Measurements from ENCODE around the gene CD320. TPM values are rescaled to one million over a fixed set of nuclear protein-coding genes. Genes with fewer than 3 reads are reported as not detected.

Gene CD320
- polyA plus RNA-seq, 1 experiment, result 40.4 TPM

DNA sequence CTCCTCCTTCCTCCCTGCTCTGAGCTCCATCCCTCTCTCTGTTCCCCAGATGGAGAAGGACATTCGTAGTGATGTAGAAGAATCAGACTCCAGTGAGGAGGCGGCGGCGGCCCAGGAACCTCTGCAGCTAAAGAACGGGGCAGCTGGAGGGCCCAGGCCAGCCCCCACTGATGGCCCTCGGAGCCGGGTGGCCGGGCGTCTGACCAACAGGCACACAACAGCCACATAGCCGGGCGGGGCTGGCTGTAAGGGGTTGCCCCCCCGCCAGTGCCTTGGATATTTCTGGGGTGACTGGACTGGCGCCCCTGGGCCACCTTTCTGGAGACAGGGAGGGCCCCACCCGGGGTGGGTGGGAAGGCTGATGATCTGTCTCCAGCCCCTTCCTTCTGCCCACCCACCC lies 46.3 kb downstream of the CD320 start:
- H3K4me3 ChIP-seq (ENCODE audit: low read depth, low read length), result no peak overlapping the region
- no peak for DNase-seq (ENCODE audit: low read depth)
- TF ChIP-seq, protein P1, sequence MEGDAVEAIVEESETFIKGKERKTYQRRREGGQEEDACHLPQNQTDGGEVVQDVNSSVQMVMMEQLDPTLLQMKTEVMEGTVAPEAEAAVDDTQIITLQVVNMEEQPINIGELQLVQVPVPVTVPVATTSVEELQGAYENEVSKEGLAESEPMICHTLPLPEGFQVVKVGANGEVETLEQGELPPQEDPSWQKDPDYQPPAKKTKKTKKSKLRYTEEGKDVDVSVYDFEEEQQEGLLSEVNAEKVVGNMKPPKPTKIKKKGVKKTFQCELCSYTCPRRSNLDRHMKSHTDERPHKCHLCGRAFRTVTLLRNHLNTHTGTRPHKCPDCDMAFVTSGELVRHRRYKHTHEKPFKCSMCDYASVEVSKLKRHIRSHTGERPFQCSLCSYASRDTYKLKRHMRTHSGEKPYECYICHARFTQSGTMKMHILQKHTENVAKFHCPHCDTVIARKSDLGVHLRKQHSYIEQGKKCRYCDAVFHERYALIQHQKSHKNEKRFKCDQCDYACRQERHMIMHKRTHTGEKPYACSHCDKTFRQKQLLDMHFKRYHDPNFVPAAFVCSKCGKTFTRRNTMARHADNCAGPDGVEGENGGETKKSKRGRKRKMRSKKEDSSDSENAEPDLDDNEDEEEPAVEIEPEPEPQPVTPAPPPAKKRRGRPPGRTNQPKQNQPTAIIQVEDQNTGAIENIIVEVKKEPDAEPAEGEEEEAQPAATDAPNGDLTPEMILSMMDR (IDR thresholded peaks at IDR 0.05; ENCODE audit: insufficient read depth, low read depth, low read length), result no peak
- CTCF ChIA-PET, result no interaction called here
- POLR2A ChIA-PET, result no interaction called here
- no peaks in the 10 kb centered on the region; the same call in 1 of the 2 replicates for H3K27me3 ChIP-seq (ENCODE audit: control insufficient read depth, insufficient read depth, low read length)
- H3K36me3 ChIP-seq (ENCODE audit: control insufficient read depth, insufficient read depth, low read length), result no peaks in the 10 kb centered on the region

DNA sequence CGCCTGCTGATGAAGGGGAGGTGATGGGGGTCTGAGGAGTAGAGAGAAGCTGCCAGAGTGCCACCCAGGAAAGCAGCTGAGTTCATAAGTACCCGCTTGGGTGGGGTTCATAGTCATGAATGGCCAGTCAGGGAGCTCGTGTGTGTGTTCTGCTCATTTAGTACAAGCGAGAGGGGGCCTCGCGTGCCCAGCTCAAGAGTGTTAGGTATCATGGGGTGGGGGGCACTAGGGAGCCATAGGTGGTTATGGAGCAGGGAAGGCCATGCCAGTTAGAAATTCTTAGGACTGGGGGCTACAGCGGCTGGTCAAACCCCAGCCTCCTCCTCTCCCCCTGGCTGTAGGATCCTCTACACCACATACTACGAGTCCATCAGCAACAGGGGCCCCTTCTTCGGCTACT lies 46.8 kb downstream of the CD320 start:
- Histone ChIP-seq H3K4me3 (ENCODE audit: low read depth, low read length) (no peak overlapping the region), H3K27me3 (ENCODE audit: control insufficient read depth, insufficient read depth, low read length) (no peaks in the 10 kb centered on the region; the same call in 1 of the 2 replicates), H3K36me3 (ENCODE audit: control insufficient read depth, insufficient read depth, low read length) (no peaks in the 10 kb centered on the region)
- ChIA-PET CTCF (interaction anchor here (0.5 kb wide), 1 partner anchor 279 kb away, joined by 3 read pairs; no protein-coding TSS in a partner anchor), POLR2A (interaction anchor here (0.6 kb wide), 1 partner anchor 265 kb away, joined by 4 read pairs; no protein-coding TSS in a partner anchor)
- TF ChIP-seq, protein P1 (IDR thresholded peaks at IDR 0.05; ENCODE audit: insufficient read depth, low read depth, low read length), result no peak
- DNase-seq (ENCODE audit: low read depth), result no peak

DNA sequence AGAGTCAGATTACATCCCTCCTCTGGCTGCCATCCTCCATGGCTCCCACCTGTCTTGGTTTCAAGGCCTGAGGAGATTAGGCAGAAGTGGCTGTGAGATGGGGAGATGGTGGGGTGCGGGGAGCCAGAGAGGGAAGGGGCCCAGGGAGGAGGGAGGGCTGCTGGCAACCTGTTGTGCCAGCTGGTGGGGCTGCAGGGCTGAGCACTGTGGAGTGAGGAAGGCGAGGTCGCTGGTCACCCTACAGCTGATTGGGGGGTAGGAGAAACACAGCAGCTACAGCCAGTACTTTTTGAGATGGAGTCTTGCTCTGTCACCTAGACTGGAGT lies 48.3 kb downstream of the CD320 start:
- TF ChIP-seq, protein P1 (IDR thresholded peaks at IDR 0.05; ENCODE audit: insufficient read depth, low read depth, low read length), result no peak
- Histone ChIP-seq H3K36me3 (ENCODE audit: control insufficient read depth, insufficient read depth, low read length) (no peaks in the 10 kb centered on the region; the same call in 1 of the 2 replicates), H3K4me3 (ENCODE audit: low read depth, low read length) (no peak overlapping the region), H3K27me3 (ENCODE audit: control insufficient read depth, insufficient read depth, low read length) (no peaks in the 10 kb centered on the region)
- CTCF ChIA-PET, result interaction anchor here (0.6 to 1.5 kb wide), 3 partner anchors 72 to 304 kb away, joined by 3 to 4 read pairs (median 3); no protein-coding TSS in a partner anchor
- DNase-seq (ENCODE audit: low read depth), result no peak
- POLR2A ChIA-PET, result no interaction called here

DNA sequence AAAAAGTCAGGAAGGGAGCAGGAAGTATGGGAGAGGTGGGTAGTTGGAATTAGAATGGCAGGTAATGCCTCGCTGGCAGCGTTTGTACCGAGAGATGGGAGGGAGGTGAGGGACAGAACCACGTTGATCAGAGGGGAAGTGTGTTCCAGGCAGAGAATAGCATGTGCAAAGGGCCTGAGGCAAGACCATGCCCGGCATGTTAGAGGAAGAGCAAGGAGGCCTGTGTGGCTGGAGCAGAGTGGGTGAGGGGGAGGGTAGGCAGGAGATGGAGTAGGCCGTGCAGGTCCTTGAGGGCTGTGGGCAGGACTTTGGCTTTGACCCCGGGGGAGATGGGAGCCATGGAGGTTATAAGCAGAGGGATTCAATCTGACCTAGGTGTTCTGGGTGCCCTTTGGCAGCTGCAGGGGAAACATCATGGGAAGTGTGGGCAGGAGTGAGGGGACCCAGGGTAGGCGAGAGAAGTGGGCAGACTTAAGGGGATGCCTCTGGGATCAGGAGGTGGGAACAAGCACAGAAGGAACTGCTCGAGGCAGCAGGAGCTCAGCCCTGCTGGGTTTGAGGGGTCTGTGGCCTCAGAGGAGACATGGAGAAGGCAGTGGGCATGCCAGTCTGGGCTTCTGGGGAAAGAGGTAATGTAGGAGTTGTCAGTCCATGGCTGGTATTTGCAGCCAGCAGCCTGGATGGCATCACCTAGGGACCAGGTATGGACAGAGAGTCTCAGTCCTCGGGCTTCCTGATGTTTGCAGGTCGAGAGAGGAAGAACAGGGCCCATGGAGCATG lies 48.8 kb downstream of the CD320 start:
- H3K27me3 ChIP-seq (ENCODE audit: control insufficient read depth, insufficient read depth, low read length), result no peaks in the 10 kb centered on the region
- ChIA-PET CTCF (interaction anchor here (0.6 to 1.5 kb wide), 3 partner anchors 72 to 303 kb away, joined by 3 to 4 read pairs (median 3); no protein-coding TSS in a partner anchor), POLR2A (no interaction called here)
- DNase-seq (ENCODE audit: low read depth), result no peak
- TF ChIP-seq, protein P1 (IDR thresholded peaks at IDR 0.05; ENCODE audit: insufficient read depth, low read depth, low read length), result no peak
- no peaks in the 10 kb centered on the region; the same call in 1 of the 2 replicates for H3K36me3 ChIP-seq (ENCODE audit: control insufficient read depth, insufficient read depth, low read length)
- no peak overlapping the region for H3K4me3 ChIP-seq (ENCODE audit: low read depth, low read length)

DNA sequence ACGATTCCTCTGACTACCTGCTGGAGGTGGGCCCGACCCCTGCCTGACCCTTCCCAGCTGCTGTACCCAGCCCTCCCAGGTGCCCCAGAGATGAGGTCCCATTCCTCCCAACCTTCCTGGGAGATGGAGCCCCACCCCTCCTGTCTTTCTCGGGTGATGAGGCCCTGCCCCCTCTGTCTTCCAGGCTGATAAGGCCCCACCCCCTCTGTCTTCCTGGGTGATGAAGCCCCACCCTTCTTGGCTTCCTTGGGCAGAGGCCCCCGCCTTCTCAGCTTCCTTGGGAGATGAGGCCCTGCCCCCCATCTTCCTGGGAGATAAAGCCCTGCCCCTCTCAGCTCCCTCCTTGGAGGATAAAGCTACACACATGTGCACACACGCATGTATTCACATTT lies 51.1 kb downstream of the CD320 start:
- Histone ChIP-seq H3K4me3 (ENCODE audit: low read depth, low read length) (no peak overlapping the region), H3K27me3 (ENCODE audit: control insufficient read depth, insufficient read depth, low read length) (no peaks in the 10 kb centered on the region), H3K36me3 (ENCODE audit: control insufficient read depth, insufficient read depth, low read length) (no peaks in the 10 kb centered on the region; the same call in 1 of the 2 replicates)
- no peak for DNase-seq (ENCODE audit: low read depth)
- ChIA-PET CTCF (interaction anchor here (1.9 to 7.5 kb wide), 2 partner anchors 9 to 312 kb away, joined by 4 to 57 read pairs; partner anchors contain the start of gene TIMM44), POLR2A (no interaction called here)
- TF ChIP-seq, protein P1 (IDR thresholded peaks at IDR 0.05; ENCODE audit: insufficient read depth, low read depth, low read length), result no peak
